ENCODE data around the gene ACACB. TPM values are rescaled to one million over a fixed set of nuclear protein-coding genes. Genes with fewer than 3 reads are reported as not detected.
A peak's percentile ranks its signal among the peaks of the same experiment; 100 is the strongest.

ACACB gene
- total RNA-seq, 1 donor from 2014 or later, result 4.9 TPM

DNA sequence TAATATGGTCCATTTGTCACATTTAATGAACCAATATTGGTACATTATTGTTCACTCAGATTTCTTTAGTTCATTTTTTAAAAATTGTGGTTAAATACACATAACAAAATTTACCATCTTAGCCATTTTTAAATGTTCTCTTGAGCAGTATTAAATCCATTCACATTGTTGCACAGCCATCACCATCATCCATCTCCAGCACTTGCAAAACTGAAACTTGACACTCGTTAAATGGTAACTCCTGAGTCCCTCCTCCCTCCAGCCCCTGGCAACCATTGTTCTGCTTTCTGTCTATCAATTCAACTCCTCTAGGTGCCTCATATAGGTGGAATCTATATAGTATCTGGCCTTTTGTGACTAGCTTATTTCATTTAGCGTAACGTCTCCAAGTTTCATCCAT is 86.4 kb downstream of the ACACB start:
- peak; percentile 17 for FAIRE-seq
- DNase-seq (ENCODE audit: low spot score in 2 of 2), result no peak

DNA sequence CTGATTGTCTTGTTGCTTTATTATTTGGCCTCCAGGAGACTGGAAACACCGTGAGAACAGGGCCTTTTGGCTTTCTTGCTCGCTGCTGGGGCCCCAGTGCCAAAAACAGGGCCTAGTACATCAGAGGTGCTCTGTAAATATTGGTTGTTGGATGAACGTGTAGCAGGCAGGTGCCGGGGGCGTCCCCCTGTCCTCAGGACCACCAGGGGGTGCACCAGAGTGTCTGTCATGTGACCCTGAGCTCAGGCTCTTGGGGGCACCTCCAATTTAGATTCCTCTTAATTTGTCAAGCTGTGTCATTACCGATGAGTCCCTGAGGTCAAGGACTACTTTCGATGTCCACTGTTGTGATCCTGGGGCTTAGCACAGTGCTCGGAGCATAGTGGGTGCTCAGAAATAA is 87.1 kb downstream of the ACACB start:
- FAIRE-seq, result no peak
- no peak for DNase-seq (ENCODE audit: low spot score in 2 of 2)

DNA sequence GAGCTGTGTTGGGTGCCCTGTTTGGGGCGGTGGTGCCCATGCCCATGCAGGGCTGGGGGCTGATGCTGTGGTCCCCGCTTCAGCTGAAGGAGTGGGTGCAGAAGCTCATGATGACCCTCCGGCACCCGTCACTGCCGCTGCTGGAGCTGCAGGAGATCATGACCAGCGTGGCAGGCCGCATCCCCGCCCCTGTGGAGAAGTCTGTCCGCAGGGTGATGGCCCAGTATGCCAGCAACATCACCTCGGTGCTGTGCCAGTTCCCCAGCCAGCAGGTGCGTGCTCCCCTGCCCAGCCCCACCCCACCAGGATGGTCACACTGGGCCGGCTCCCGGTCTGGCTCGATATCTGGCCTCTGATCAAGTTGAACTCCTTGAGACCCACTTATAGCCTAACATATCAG is 92.7 kb downstream of the ACACB start:
- no peak for FAIRE-seq
- no peak for DNase-seq (ENCODE audit: low spot score in 2 of 2)

DNA sequence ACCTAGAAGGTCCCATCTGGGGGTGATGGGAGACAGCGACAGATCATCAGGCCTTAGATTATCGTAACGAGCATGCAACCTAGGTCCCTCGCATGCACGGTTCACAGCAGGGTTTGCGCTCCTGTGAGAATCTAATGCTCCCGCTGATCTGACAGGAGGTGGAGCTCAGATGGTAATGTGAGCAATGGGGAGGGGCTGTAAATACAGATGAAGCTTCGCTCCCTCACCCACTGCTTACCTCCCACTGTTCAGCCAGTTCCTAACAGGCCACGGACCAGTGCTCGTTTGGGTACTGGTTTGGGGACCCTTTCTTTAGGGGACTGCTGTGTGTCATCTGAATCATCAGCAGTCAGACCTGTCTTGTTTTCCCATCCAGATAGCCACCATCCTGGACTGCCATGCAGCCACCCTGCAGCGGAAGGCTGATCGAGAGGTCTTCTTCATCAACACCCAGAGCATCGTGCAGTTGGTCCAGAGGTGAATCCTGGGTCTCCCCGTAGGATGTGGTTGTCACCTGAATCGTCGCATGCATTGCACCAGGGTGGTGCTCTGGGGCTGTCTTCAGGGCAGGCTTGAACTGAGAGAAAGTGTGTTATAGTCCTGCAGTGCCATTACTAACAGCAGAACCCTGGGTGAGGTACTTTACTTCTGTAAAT is 96.2 kb downstream of the ACACB start:
- FAIRE-seq, result no peak
- no peak for DNase-seq (ENCODE audit: low spot score in 2 of 2)

DNA sequence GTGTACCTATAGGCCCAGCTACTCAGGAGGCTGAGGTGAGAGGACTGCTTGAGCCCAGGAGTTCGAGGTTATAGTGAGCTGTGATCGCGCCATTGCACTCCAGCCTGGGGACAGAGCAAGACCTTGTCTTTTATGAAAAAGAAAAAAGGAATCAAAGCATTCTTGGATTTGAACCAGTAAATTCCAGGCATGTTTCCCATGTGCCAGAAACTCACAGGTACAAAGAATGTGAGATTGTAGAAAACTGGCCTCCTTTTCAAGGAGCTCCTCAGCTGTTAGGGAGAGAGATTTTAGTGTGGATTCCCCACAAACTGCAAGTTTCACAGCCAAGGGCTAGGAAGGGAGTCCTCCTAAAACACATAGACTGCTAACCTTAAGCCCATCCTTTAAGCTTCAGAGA is 97.7 kb downstream of the ACACB start:
- FAIRE-seq, result no peak
- no peak for DNase-seq (ENCODE audit: low spot score in 2 of 2)

DNA sequence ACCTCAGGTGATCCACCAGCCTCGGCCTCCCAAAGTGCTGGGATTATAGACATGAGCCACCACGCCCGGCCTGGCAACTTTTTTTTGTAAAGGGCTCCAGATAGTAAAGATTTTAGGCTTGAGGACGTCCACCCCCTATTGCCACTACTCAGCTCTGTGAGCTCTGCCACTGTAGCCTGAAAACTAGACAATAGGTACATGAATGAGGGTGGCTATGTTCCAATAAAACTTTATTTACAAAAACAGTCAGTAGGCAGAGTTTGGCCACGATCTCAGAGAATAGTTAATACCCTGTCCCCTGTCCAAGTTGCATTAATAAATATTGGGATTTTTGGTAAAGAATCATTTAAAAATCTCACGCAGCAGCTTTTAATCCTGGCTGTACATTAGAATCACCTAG is 102.6 kb downstream of the ACACB start:
- FAIRE-seq (no peak), DNase-seq (ENCODE audit: low spot score in 2 of 2) (no peak)

DNA sequence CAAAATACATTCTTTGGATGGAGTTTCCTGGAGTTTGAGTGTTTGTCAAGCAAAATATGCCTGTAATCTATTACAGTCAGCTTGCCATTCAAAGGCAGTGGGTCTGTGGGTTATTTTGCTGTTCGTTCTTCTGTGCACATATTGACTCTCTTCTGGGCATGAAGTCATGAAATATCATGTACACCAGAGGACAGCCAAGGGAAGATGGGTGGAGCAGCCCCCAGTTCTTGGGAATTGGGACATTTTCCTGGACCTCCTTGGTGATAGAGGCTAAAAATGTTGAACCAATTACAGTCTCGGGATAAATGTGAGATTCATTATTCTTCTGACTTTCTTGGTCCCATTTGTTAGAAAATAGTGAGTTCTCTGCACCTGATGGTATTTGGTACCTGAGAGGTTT is 103.6 kb downstream of the ACACB start:
- FAIRE-seq (no peak), DNase-seq (ENCODE audit: low spot score in 2 of 2) (no peak)

DNA sequence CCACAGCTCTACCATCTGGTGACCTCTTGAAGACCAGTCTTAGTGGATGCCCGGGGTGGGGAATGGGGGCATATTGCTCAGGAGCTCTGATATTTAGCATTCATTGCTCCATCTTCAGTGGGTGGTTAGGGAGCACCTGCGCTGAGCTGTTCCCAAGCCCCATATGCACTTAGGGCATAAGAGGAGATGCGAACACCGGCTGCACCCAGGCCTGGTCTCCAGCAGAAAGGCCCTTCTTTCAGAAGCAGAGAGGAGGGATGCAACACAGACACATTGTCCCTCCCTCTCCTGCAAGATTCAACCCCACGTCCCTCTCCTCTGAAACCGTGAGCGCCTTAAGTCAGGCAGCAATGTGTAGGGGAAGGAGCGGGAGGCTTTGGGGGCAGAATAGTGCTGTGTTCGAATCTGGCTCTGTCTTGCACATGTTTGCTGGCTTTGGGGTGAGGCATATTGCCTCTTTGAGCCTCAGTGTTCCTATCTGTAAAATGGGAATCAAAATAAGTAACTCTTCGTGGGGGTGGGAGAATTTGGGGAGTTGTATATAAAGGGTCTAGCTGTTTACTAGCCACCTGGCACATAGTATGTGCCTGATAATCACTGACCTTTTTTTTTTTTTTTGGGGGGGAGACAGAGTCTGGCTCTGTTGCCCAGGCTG is 105.0 kb downstream of the ACACB start:
- FAIRE-seq (no peak), DNase-seq (ENCODE audit: low spot score in 2 of 2) (no peak)

DNA sequence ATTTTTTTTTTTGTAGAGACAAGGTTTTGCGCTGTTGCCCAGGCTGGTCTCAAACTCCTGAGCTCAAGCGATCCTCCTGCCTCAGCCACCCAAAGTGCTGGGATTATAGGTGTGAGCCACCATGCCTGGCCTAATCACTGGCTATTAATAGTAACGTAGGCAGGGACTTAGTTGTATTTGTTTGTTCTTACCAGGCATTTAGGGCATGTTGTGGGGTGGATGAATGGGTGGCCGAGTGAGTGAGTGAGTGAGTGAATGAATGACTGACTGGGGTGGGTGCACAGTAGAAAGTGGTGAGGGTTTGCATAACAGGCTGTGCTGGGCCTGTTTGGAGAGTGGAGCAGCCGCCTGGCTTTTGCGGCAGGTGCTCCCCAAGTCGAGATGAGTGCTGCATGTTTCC is 105.7 kb downstream of the ACACB start:
- no peak for FAIRE-seq

DNA sequence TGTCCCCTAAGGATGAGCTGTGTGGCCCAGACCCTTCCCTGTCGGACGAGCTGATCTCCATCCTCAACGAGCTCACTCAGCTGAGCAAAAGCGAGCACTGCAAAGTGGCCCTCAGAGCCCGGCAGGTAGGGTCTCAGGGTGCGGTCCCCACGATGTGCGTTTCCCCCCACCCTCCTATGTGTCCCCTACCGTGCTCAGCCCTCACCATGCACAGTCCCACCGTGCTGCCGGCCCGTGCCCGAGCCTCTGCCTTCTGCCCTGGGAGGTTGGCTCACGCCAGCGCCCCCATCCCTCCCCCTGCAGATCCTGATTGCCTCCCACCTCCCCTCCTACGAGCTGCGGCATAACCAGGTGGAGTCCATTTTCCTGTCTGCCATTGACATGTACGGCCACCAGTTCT is 106.1 kb downstream of the ACACB start:
- DNase-seq (ENCODE audit: low spot score in 2 of 2), result no peak
- no peak for FAIRE-seq

More for the DNA sequence above, 105.7 kb downstream of the ACACB start:
- no peak for DNase-seq (ENCODE audit: low spot score in 2 of 2)

DNA sequence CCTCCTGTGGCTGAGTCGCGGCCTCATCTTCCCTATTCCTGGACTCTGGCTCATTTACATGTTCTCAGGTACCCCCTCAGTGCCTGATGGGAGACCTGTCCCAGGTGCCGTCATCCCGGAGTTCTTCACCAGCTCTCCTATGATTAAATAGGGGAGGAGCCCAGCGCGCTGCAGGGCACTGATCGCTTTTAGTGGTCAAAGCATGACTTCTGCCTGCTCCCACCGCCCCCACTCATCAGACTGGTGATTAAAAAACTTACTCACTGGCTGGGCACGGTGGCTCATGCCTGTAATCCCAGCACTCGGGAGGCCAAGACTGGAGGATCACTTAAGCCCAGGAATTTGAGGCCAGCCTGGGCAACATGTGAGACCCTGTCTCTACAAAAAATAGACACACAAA is 106.8 kb downstream of the ACACB start:
- no peak for FAIRE-seq
- DNase-seq (ENCODE audit: low spot score in 2 of 2), result no peak

DNA sequence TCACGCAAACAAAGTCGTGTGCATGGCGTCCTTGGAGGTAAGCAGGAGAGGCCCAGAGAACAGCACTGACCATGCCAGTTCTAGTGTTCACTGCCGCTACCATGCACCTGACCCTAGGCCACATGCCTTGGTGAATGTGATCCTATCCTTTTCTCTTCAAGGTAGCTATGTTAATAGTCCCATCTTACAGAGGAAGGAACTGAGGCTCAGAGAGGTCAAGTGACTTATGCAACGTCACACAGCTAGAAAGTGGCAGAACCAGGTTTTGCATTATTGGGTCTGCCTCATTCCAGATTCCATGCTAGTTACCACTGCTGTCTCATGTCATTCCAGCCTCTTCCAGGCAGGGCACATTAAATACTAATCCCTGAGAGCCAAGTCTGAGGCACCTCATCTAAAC is 107.5 kb downstream of the ACACB start:
- DNase-seq (ENCODE audit: low spot score in 2 of 2) (no peak), FAIRE-seq (no peak)

DNA sequence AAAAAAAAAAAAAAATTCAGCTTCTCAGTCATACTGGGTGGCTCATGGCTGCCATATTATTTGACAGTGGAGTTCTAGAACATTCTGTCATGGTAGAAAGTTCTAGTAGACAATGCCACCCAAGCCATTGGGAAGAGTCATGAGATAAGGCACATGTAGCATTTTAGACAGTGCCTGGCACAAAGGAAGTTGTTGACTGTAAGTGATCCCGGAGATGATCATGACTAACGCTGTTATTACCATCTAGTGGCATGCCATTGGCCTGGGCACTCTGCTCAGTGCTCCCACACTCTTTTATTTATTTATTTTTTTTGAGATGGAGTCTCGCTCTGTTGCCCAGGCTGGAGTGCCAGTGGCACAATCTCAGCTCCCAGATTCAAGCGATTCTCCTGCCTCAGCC is 112.3 kb downstream of the ACACB start:
- FAIRE-seq, result no peak
- DNase-seq (ENCODE audit: low spot score in 2 of 2), result no peak

DNA sequence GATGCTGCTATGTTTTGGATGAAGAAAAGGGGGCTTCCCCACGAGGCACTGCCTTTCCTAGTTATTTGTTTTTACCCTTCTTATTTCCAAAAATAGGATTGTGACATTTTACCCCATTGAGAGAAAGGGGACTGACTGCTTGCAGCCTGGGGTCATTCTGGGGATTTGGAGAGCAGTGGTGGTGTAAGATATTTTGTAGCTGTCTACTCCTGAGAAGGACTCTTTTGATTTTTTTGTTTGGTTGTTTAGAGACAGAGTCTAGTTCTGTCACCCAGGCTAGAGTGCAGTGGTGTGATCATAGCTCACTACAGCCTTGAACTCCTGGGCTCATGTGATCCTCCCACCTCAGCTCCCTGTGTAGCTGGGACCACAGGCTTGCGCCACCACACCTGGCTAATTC is 113.8 kb downstream of the ACACB start:
- no peak for FAIRE-seq
- no peak for DNase-seq (ENCODE audit: low spot score in 2 of 2)

DNA sequence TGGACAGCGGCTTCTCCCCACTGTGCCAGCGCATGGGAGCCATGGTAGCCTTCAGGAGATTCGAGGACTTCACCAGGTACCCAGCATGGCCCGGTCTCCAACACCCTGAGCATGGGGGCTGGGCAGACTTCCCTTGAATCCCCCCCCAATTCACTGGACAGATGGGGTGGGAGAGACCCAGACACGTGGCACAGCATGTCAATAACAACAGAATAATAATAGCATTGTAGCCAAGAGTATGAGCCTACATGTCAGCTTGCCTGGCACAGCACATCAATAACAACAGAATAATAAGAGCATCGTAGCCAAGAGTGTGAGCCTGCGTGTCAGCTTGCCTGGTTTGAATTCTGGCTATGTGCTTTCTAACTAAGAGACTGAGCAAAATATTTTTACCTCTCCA is 116.3 kb downstream of the ACACB start:
- FAIRE-seq (no peak), DNase-seq (ENCODE audit: low spot score in 2 of 2) (peak in 1 of 2 donors; percentile 28)

DNA sequence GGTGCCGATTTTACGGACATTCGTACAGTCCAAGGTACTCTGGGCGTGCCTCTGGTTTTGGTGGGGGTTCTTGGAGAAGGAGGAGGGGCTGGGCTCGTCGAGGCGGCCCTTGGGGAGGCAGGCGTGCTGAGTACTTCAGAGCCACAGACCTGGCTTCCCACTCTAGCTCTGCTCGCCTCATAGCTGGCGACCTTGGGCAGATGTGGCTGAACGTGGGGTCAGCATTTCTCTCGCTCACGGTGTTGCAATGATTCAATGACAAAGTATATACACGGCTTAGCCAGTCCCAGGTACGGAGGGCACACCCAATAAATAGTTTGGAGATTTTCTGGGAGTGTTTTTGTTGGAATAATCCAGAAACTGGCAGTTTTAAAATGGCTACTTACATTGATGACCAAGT is 117.6 kb downstream of the ACACB start:
- no peak for DNase-seq (ENCODE audit: low spot score in 2 of 2)
- no peak for FAIRE-seq

DNA sequence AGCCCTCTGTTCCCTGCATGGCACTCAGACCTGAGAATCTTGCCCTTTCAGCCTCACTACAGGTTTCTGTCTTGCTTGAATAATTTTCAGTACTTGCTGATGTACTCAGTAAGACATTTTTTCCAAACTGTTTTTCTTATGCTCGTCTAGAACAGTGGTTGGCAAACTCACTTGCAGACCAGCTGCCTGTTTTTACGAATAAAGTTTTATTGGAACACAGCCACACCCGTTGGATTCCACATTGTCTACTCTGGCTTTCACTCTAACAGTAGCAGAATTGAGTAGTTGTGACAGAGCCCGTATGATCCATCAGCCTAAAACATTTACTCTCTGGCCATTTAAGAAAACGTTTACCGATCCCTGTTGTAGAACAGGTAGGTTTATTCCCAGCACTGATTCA is 119.9 kb downstream of the ACACB start:
- DNase-seq (ENCODE audit: low spot score in 2 of 2), result no peak
- no peak for FAIRE-seq

DNA sequence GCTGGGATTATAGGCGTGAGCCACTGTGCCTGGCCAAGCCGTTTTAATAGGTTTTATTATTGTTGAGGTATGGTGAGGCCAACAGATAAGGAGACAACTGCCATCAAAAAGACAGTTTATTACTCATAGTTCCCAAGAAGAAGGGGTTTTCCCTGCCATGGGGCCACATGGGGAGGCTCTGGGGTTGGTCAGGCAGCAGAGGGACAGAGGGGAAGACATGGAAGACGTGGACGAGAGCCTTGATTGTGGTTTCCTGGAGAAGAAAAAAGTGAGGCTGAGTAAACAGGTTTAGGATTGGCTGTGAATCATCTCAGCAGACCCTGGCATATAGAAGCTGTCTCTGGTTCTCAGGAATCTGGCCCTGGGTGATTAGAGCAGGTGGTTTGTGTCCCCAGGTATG is 122.8 kb downstream of the ACACB start:
- no peak for DNase-seq (ENCODE audit: low spot score in 2 of 2)
- no peak for FAIRE-seq

DNA sequence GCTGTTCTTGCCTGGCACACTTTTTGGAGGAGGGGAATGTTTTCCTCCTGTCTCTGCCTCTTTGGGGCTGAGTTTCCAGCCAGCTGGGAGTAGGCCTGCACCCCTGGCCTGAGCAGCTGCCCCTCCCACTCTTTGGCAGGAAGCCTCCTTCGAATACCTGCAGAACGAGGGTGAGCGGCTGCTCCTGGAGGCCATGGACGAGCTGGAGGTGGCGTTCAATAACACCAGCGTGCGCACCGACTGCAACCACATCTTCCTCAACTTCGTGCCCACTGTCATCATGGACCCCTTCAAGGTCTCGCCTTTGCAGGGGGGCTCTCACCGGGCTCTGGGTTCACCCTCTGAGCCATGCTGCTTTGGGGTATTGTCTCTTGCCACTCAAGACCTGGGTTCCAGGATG is 123.3 kb downstream of the ACACB start:
- no peak for DNase-seq (ENCODE audit: low spot score in 2 of 2)
- no peak for FAIRE-seq

DNA sequence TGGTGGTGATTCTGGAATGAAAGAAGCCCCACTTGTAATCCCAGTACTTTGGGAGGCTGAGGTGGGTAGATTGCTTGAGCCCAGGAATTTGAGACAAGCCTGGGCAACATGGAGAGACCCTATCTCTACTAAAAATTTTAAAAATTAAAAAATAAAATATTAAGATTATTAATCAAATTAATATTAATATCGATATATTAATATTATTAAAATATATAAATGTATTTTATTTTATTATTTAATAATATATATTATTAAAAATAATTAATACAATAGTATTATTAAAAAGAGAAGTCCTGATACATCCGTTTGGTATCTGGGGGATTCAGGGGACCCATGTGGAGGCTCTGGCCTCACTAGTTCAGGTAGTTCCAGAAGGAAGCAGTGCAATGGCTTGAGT is 124.0 kb downstream of the ACACB start:
- no peak for FAIRE-seq
- DNase-seq (ENCODE audit: low spot score in 2 of 2), result no peak

DNA sequence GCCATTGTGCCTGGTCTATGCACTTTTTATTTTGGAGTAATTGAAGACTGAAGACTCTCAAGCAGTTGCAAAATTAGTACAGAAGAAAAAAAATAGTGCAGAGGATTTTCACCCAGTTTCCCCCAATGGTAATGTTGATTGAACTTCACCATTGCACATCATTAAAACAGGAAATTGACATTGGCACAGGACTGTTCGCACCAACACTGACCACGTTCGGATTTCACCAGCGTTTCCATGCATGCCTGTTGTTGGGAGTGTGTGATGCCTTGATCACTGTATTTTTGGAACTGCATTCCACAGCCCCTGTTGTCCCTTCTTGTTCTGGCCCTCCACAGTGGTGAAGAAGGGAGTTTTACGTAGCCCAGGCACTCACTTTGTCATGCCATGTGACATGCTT is 125.5 kb downstream of the ACACB start:
- DNase-seq (ENCODE audit: low spot score in 2 of 2), result no peak
- no peak for FAIRE-seq

DNA sequence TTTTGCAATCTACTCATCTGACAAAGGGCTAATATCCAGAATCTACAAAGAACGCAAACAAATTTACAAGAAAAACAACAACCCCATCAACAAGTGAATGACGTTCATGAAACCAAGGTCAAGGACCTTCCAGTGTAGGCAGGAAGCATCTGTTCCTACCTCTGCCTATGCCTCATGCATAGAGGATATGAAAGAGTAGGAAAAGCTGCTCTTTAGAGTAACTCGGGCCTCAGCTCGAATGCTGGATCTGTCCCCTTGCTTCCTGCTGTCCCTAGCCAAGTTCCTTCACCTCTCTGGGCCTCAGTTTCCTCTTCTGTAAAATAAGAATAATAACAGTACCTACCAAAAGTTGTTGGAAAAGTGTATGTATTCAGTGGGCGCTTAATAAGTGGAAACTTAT is 127.7 kb downstream of the ACACB start:
- FAIRE-seq, result no peak
- no peak for DNase-seq (ENCODE audit: low spot score in 2 of 2)

DNA sequence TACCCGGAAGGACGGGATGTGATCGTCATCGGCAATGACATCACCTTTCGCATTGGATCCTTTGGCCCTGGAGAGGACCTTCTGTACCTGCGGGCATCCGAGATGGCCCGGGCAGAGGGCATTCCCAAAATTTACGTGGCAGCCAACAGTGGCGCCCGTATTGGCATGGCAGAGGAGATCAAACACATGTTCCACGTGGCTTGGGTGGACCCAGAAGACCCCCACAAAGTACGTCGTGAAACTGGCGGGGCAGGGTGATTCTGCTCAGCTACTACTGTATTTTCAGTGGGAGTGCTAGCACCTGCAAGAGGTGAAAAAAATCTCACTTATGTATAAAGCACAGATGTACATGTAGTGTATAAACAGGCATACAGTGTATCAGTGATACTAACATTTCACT is 129.8 kb downstream of the ACACB start:
- DNase-seq (ENCODE audit: low spot score in 2 of 2), result no peak
- no peak for FAIRE-seq

Measured in frontal cortex (tissue), 4 donors.